Activated CD8-positive, alpha-beta T cell treated with anti-CD3 and anti-CD28 coated beads for 36 hours (primary cell): ENCODE results near the gene GLTPD2. TPM values are rescaled to one million over a fixed set of nuclear protein-coding genes. Genes with fewer than 3 reads are reported as not detected.

Experiments used
- ATAC-seq: fragments of 200-7000 bp; cut with Tn5 transposase; one replicate; pipeline ENCODE4 v1.10.0; 2021; ENCODE audit warnings: mild to moderate bottlenecking, moderate library complexity
- CTCF ChIA-PET: fragments of 350-600 bp; sonication (Branson Sonifier 250); formaldehyde crosslinking; loops from one replicate; lab custom pipeline; 2021; ENCODE audit warnings: antibody characterized with exemption; lab: Charles Lee
- POLR2A ChIA-PET: fragments of 350-600 bp; sonication (Branson Sonifier 250); formaldehyde crosslinking; loops from one replicate; lab custom pipeline; 2021; ENCODE audit warnings: antibody characterized with exemption; lab: Charles Lee
- DNase-seq: peaks from one replicate; pipeline ENCODE4 v3.0.0-alpha.2; 2020
- H3K27ac Mint-ChIP-seq: one replicate; pipeline ENCODE4 v1.8.0; 2021; ENCODE audit warnings: mild to moderate bottlenecking, mixed read lengths
- H3K27me3 Mint-ChIP-seq: one replicate; pipeline ENCODE4 v1.8.0; 2021; ENCODE audit warnings: mixed read lengths
- H3K36me3 Mint-ChIP-seq: one replicate; pipeline ENCODE4 v1.8.0; 2021; ENCODE audit warnings: low read depth, mixed read lengths
- H3K4me1 Mint-ChIP-seq: one replicate; pipeline ENCODE4 v1.8.0; 2021; ENCODE audit warnings: low read depth, mixed read lengths
- H3K4me3 Mint-ChIP-seq: one replicate; pipeline ENCODE4 v1.8.0; 2021; ENCODE audit warnings: mild to moderate bottlenecking, moderate library complexity, mixed read lengths
- H3K9me3 Mint-ChIP-seq: one replicate; pipeline ENCODE4 v1.8.0; 2021; ENCODE audit warnings: mixed read lengths
- intact Hi-C: fragments of 100-400 bp; cut with micrococcal nuclease; formaldehyde crosslinking; loops from one replicate; pipeline ENCODE4 v1.10.0; 2022
- total RNA-seq, 2 experiments: library from RNA; stranded (reverse); gene quantifications; one replicate each; pipeline ENCODE4 v1.2.3, GENCODE V29; 2021
- TF ChIP-seq, protein P1 (sequence below): fragments of 200-600 bp; IDR thresholded peaks from one replicate; pipeline ENCODE4 v1.8.0; 2022; ENCODE audit warnings: antibody characterized with exemption, mild to moderate bottlenecking

Gene GLTPD2
- total RNA-seq, 2 experiments from 2014 or later: not detected

DNA sequence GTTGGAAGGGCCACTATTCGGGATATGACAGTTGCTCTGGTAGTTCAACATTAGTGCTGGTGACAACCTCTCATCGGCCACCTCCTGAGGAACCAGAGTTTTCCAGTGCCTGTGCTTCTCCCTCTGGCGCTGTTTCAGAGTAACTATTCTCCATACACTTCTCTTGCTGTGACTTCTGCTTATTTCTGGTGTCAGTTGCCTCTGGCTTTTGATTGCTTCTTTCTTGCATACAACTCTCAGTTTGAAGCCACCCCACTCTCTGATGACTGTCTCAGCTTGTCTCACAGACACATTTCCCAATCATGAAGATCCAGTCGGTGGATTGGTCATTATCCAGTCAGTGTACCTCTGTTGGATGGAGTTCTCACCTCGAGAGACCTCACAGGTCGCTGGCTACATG is 20.5 kb upstream of the GLTPD2 start:
- Mint-ChIP-seq H3K4me3 (no peak overlapping the region), H3K9me3 (no peaks in the 10 kb centered on the region), H3K27ac (no peak overlapping the region), H3K36me3 (no peaks in the 10 kb centered on the region), H3K4me1 (peaks cover 6% of the 10 kb centered on the region), H3K27me3 (no peaks in the 10 kb centered on the region)
- CTCF ChIA-PET: no interaction called here
- POLR2A ChIA-PET: no interaction called here
- TF ChIP-seq, protein P1, sequence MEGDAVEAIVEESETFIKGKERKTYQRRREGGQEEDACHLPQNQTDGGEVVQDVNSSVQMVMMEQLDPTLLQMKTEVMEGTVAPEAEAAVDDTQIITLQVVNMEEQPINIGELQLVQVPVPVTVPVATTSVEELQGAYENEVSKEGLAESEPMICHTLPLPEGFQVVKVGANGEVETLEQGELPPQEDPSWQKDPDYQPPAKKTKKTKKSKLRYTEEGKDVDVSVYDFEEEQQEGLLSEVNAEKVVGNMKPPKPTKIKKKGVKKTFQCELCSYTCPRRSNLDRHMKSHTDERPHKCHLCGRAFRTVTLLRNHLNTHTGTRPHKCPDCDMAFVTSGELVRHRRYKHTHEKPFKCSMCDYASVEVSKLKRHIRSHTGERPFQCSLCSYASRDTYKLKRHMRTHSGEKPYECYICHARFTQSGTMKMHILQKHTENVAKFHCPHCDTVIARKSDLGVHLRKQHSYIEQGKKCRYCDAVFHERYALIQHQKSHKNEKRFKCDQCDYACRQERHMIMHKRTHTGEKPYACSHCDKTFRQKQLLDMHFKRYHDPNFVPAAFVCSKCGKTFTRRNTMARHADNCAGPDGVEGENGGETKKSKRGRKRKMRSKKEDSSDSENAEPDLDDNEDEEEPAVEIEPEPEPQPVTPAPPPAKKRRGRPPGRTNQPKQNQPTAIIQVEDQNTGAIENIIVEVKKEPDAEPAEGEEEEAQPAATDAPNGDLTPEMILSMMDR: no peak
- ATAC-seq (no peak), DNase-seq (no peak)
- intact Hi-C loops: no loop called here

DNA sequence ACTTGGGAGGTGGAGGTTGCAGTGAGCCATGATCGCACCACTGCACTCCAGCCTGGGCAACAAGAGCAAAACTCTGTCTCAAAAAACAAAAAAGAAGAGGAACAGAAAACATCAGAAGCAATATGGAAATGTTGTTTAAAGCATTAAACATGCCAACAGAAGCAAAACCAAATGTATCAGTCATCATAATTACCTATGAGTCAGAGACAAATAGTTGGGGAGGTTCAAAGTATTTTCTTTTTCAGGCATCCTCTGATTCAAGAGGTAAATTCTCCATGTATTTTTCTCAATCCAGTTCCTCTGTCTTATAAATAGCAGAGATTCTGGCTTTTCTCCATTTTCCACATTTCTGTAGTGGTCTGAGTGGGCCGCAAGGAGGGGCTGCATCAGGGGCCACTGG is 19.1 kb upstream of the GLTPD2 start:
- no peak for ATAC-seq

DNA sequence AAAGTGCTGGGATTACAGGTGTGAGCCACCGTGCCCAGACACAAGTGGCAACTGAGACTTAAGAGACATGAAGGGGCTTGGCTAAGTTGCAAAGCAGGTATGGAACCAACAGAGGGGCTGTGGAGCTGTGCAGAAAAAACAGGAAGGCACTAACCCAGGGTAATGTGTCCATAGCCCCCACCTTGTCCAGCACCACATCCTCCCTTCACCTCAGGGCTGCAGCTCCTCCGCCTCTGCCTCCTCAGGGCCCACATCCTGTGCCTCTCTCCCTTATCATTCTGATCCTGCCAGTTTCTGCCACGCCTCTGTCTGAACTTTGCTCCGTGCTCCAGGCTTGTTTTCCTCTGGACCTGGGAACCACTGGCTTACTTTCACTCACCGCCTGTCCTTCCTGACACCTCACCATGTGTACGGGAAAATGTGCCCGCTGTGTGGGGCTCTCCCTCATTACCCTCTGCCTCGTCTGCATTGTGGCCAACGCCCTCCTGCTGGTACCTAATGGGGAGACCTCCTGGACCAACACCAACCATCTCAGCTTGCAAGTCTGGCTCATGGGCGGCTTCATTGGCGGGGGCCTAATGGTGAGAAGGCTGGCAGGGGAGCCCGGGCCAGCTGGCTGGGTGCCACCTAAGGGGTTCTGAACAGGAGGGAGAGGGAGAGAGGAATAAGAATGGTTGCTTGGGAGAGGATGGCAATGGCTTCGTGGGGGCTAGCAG is 17.1 kb upstream of the GLTPD2 start, which contains the start of gene TM4SF5:
TM4SF5 (plus strand) TSS at position 368 of the 716 bp plus-strand sequence; CDS start at position 405, 37 bp downstream.
- ChIA-PET CTCF (interaction anchor here (0.7 kb wide), 1 partner anchor 18 kb away, joined by 3 read pairs; the partner anchor contains the start of gene GLTPD2), POLR2A (interaction anchor here (0.7 kb wide), 1 partner anchor 453 kb away, joined by 3 read pairs; no protein-coding TSS in a partner anchor)
- peak; percentile 47 for DNase-seq
- H3K27ac Mint-ChIP-seq: no peak within 1 kb of the TSS
- ATAC-seq: peak; percentile 85
- no peak within 1 kb of the TSS for H3K4me3 Mint-ChIP-seq
- H3K36me3 Mint-ChIP-seq: no peaks in the 10 kb centered on the region
- TF ChIP-seq, protein P1: no peak
- H3K27me3 Mint-ChIP-seq: peaks cover 2% of the 10 kb centered on the region
- peaks cover 6% of the 10 kb centered on the region for H3K4me1 Mint-ChIP-seq
- no peaks in the 10 kb centered on the region for H3K9me3 Mint-ChIP-seq
- intact Hi-C loops: no loop called here

More for the DNA sequence above, 19.1 kb upstream of the GLTPD2 start:
- H3K27me3 Mint-ChIP-seq: peaks cover 2% of the 10 kb centered on the region
- no peaks in the 10 kb centered on the region for H3K36me3 Mint-ChIP-seq
- no peak for DNase-seq
- H3K4me3 Mint-ChIP-seq: no peak overlapping the region
- ChIA-PET POLR2A (no interaction called here), CTCF (no interaction called here)
- H3K27ac Mint-ChIP-seq: no peak overlapping the region
- TF ChIP-seq, protein P1: no peak
- H3K9me3 Mint-ChIP-seq: no peaks in the 10 kb centered on the region
- intact Hi-C loops: no loop called here
- peaks cover 6% of the 10 kb centered on the region for H3K4me1 Mint-ChIP-seq

DNA sequence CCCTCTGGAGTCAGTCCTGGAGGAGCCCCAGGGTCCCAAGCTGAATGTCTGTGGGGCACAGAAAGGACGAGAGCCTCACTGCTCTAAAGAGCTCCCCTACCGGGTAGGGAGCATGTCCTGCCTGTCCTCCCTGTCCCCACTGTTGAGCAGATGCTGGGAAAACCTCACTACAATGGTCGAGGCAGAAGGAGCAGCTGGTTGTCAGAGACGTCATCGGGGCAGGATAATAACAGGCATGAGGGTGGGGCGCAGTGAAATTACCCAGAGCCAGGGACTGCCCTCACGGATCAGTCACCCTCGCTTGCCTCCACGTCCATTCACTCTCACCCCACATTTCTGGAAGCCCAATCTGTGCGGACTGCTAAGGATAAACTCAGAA is 16.5 kb upstream of the GLTPD2 start:
- POLR2A ChIA-PET: no interaction called here
- H3K4me3 Mint-ChIP-seq: no peak overlapping the region

More for the DNA sequence above, 16.5 kb upstream of the GLTPD2 start:
- H3K27ac Mint-ChIP-seq: no peak overlapping the region
- TF ChIP-seq, protein P1: no peak
- intact Hi-C loops: no loop called here
- ATAC-seq (no peak), DNase-seq (no peak)
- H3K36me3 Mint-ChIP-seq: no peaks in the 10 kb centered on the region
- H3K27me3 Mint-ChIP-seq: peaks cover 2% of the 10 kb centered on the region
- H3K4me1 Mint-ChIP-seq: peaks cover 6% of the 10 kb centered on the region
- CTCF ChIA-PET: interaction anchor here (0.7 kb wide), 1 partner anchor 17 kb away, joined by 3 read pairs; the partner anchor contains the start of gene GLTPD2
- H3K9me3 Mint-ChIP-seq: no peaks in the 10 kb centered on the region
